HTERT RPE-1 (cell line): Measurements from ENCODE around the gene APOOL.
"Not testable (repeated sequence)": the region's sequence is repeated elsewhere in the genome, so short reads cannot be mapped to it uniquely, and the experiment has no call there.

Experiments
- in situ Hi-C: fragments of 300-500 bp; cut with MboI; formaldehyde crosslinking; loops from 4 replicates; pipeline ENCODE4 v1.14.3; 2020; ENCODE audit warnings: low sequenced_read_pairs

The APOOL gene

GRCh38 chrX:85077247-85077646 is 73.6 kb downstream of the APOOL start:
- in situ Hi-C loops = not testable (repeated sequence)

GRCh38 chrX:85084770-85085393 is 81.2 kb downstream of the APOOL start:
- in situ Hi-C loops = no loop called here

GRCh38 chrX:85089321-85089840 is 85.7 kb downstream of the APOOL start:
- in situ Hi-C loops = no loop called here

- in situ Hi-C loops = no loop called here
Observed at GRCh38 chrX:85107407-85107806, 103.7 kb downstream of the APOOL start.

GRCh38 chrX:85108165-85108564 is 104.5 kb downstream of the APOOL start:
- in situ Hi-C loops = no loop called here

GRCh38 chrX:85109235-85109634 is 105.6 kb downstream of the APOOL start:
- in situ Hi-C loops = no loop called here

GRCh38 chrX:85111347-85111746 is 107.7 kb downstream of the APOOL start:
- in situ Hi-C loops = no loop called here

- in situ Hi-C loops = no loop called here
Observed at GRCh38 chrX:85112293-85112692, 108.6 kb downstream of the APOOL start.

- in situ Hi-C loops = no loop called here
Observed at GRCh38 chrX:85113746-85114145, 110.1 kb downstream of the APOOL start.

GRCh38 chrX:85114171-85114570 is 110.5 kb downstream of the APOOL start:
- in situ Hi-C loops = no loop called here

GRCh38 chrX:85114776-85115175 is 111.1 kb downstream of the APOOL start:
- in situ Hi-C loops = no loop called here

GRCh38 chrX:85115252-85115651 is 111.6 kb downstream of the APOOL start:
- in situ Hi-C loops = no loop called here

- in situ Hi-C loops = no loop called here
Observed at GRCh38 chrX:85136409-85136808, 132.7 kb downstream of the APOOL start.

- in situ Hi-C loops = no loop called here
Observed at GRCh38 chrX:85139422-85139821, 135.7 kb downstream of the APOOL start.

GRCh38 chrX:85140964-85141363 is 137.3 kb downstream of the APOOL start:
- in situ Hi-C loops = no loop called here
